ENCODE results near the gene NFIB.

DNA sequence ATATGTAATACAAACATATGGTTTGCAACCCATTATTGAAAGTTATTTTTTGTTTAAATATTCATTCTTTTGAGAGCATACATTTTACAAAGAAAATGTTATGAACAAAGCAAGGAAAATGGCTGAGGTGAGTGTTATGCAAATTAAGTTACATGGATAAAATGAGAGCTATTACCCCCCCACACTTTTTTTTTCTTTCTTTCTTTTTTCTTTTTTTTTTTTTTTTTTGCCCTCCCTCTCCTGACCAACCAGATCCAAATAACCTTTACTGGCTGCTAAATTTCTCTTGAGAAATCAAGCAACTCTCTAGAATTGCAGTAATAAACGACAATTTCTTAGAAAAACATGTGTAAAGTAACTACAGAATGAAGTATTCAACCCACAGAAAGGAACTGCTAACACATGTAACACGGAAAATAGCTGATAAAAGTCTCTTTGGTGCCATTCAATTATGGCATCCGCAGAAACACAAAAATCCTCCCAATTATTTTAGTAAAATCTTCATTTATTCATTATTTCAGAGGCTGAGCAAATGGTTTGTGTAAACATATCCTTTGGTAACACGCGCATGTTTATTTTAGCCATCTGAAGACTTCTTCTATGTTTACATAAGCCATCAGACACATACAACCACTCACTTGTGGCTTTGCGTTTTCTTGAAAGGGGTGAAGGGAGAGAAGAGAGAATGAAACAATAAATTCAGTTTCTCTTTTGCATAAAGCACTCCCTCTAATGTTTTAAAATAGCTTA, 216.1 kb downstream of the NFIB start:
- no peak for TF ChIP-seq POLR2A (IDR thresholded peaks at IDR 0.05; ENCODE audit: low read depth, low read length)
- no peak for TF ChIP-seq POLR2AphosphoS5 (IDR thresholded peaks at IDR 0.05; ENCODE audit: low read depth, low read length)
